Measurements from ENCODE around the gene THSD7B.

Gene THSD7B

DNA sequence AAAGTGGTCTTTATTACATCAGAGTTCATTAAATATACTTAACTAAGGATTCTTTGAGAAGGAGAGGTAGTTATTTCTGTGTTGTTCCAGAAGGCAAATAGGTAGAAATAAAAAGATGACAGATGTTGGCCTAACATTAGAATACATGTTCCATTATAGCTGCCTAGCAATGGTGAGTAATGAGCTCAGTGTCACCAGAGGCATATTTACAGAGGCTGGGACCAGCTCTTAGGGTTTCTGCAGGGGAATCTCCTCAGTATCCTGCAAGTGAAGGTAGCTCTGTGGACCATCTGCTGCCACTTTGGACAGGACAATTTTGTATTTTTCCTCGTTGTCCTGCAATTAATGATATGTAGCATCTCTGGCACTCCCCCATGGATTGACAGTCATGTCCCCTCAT, 416.0 kb downstream of the THSD7B start:
- Mint-ChIP-seq H3K27me3 (no peaks in the 10 kb centered on the region), H3K4me3 (no peak overlapping the region), H3K27ac (no peak overlapping the region), H3K4me1 (no peaks in the 10 kb centered on the region), H3K36me3 (no peaks in the 10 kb centered on the region), H3K9me3 (peaks cover 4 to 9% of the 10 kb centered on the region in 2 donors)
- DNase-seq (no peak), ATAC-seq (replicated peaks) (no peak)

DNA sequence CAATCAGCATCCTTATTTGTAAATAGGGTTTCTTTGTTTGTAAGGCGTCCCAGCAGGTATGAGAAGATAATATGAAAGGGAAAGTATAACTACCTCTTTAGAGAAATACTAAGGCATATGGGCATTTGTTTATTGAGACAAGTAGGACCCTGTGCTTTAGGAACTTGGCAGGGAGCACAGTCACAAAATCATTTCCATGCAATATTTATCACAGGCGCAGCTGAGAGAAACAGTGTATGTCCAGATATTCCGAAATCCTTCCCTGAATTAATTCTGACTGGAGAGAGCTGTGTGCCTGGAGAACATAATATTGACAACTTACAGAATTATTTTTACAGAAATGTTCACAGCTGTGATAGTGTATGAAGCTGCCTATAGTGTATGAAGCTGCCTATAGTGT, 416.7 kb downstream of the THSD7B start:
- H3K4me3 Mint-ChIP-seq = no peak overlapping the region
- H3K36me3 Mint-ChIP-seq = no peaks in the 10 kb centered on the region
- no peak for DNase-seq
- no peaks in the 10 kb centered on the region for H3K27me3 Mint-ChIP-seq
- H3K9me3 Mint-ChIP-seq = peaks cover 5 to 9% of the 10 kb centered on the region in 2 donors
- H3K4me1 Mint-ChIP-seq = no peaks in the 10 kb centered on the region
- no peak for ATAC-seq (replicated peaks)
- no peak overlapping the region for H3K27ac Mint-ChIP-seq

GRCh38 chr2:137183206-137183898, 418.0 kb downstream of the THSD7B start:
- no peaks in the 10 kb centered on the region for H3K27me3 Mint-ChIP-seq
- ATAC-seq (replicated peaks) (no peak), DNase-seq (no peak)
- no peaks in the 10 kb centered on the region for H3K4me1 Mint-ChIP-seq
- H3K9me3 Mint-ChIP-seq = peaks cover 5 to 9% of the 10 kb centered on the region in 2 donors
- no peak overlapping the region for H3K27ac Mint-ChIP-seq
- no peaks in the 10 kb centered on the region for H3K36me3 Mint-ChIP-seq
- no peak overlapping the region for H3K4me3 Mint-ChIP-seq

DNA sequence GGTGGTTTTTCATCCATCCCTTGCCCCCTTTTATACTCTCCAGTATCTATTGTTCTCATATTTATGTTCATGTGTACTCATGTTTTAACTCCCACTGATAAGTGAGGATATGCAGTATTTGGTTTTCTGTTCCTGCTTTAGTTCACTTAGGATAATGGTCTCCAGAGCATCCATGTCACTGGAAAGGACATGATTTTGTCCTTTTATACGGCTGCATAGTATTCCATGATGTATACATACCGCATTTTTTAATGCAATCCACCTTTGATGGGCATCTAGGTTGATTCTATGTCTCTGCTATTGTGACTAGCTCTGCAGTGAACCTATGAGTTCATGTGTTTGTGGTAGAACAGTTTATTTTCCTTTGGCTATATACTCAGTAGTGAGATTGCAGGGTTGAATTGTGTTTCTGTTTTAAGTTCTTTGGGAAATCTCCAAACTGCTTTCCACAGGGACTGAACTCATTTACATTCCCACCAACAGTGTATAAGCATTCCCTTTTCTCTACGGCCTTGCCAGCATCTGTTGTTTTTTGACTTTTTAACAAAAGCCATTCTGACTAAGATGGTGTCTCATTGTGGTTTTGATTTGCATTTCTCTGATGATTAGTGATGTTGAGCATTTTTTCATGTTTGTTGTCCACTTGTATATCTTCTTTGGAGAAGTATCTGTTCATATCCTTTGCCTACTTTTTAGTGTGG, 420.2 kb downstream of the THSD7B start:
- H3K36me3 Mint-ChIP-seq = no peaks in the 10 kb centered on the region
- H3K4me1 Mint-ChIP-seq = no peaks in the 10 kb centered on the region
- no peak overlapping the region for H3K4me3 Mint-ChIP-seq
- no peak overlapping the region for H3K27ac Mint-ChIP-seq
- H3K27me3 Mint-ChIP-seq = no peaks in the 10 kb centered on the region
- peaks cover 5 to 9% of the 10 kb centered on the region in 2 donors for H3K9me3 Mint-ChIP-seq
- no peak for DNase-seq
- ATAC-seq (replicated peaks) = no peak

GRCh38 chr2:137187216-137187615, 421.9 kb downstream of the THSD7B start:
- H3K4me3 Mint-ChIP-seq = no peak overlapping the region
- H3K4me1 Mint-ChIP-seq = no peaks in the 10 kb centered on the region

GRCh38 chr2:137190411-137191195, 425.3 kb downstream of the THSD7B start:
- H3K27me3 Mint-ChIP-seq = no peaks in the 10 kb centered on the region
- H3K36me3 Mint-ChIP-seq = no peaks in the 10 kb centered on the region
- H3K4me3 Mint-ChIP-seq = no peak overlapping the region
- H3K9me3 Mint-ChIP-seq = peaks cover 5% of the 10 kb centered on the region in 2 donors
- ATAC-seq (replicated peaks) (no peak), DNase-seq (no peak)
- no peak overlapping the region for H3K27ac Mint-ChIP-seq
- H3K4me1 Mint-ChIP-seq = no peaks in the 10 kb centered on the region

More at GRCh38 chr2:137187216-137187615, 421.9 kb downstream of the THSD7B start:
- no peak for ATAC-seq (replicated peaks)
- Mint-ChIP-seq H3K36me3 (no peaks in the 10 kb centered on the region), H3K27me3 (no peaks in the 10 kb centered on the region), H3K9me3 (peaks cover 5 to 9% of the 10 kb centered on the region in 2 donors), H3K27ac (no peak overlapping the region)
- no peak for DNase-seq

DNA sequence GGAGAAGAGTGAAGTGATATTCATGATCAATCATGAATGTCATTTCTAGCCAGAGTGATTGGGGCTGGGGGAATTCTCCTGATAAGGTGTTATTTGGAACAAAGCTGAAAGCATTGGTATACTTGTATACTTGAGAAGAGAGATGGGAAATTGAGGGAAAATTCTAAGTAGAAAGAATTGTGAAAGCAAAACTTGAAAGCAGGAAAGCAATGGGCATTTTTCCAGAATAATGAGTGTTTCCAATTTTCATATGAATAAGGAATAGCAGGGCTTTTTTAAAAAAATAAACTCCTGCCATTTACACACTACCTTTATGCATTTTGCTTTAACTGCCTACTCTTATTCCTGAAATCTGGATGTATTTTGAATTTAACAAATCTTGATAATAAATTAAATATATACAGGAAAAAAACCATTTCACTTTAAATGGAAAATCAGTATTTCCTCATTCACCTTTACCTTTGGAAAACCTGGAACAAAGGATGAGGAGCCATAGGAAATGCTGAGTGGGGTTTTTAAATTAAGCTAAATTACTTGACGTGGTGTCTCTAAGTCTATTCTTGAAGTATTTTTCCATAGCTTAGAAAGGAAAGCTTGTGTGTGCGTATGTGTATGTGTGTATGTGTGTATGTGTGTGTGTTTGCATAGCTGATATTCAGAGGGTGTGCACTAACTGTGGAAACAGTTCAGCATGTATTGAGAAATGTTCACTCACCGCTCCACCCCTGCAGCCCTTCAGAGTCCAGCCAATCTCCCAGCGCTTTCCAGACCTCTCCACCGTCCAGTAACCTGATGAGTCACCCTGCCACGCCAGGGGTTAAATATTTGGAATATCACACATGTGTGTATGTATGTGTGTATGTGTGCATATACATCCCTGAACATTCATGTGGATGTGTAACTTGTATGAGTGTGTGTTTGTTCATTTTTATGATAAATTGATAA, 427.3 kb downstream of the THSD7B start:
- H3K4me1 Mint-ChIP-seq = no peaks in the 10 kb centered on the region
- ATAC-seq (replicated peaks) (no peak), DNase-seq (no peak)
- no peaks in the 10 kb centered on the region for H3K36me3 Mint-ChIP-seq
- no peaks in the 10 kb centered on the region for H3K9me3 Mint-ChIP-seq
- no peak overlapping the region for H3K27ac Mint-ChIP-seq
- H3K4me3 Mint-ChIP-seq = no peak overlapping the region
- no peaks in the 10 kb centered on the region for H3K27me3 Mint-ChIP-seq

DNA sequence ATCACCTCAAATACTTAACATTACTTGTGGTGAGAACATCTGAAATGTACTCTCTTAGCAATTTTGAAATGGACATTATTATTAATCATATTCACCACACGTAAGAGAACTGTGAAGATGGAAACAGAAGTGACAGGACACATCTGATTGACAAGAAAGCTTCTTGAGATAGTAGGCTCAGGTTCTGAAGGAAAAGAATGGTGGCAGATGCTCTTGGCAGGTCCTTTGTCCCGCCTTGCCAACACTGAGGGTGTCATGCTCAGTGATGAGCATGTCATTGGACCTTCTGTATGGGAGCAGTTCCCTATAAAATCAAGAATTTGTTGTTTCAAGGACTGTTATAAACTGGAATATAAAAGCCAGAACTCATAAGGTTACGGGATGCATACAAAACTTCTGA, 428.1 kb downstream of the THSD7B start:
- H3K4me1 Mint-ChIP-seq = no peaks in the 10 kb centered on the region
- no peaks in the 10 kb centered on the region for H3K9me3 Mint-ChIP-seq
- no peak overlapping the region for H3K27ac Mint-ChIP-seq
- DNase-seq (no peak), ATAC-seq (replicated peaks) (no peak)
- H3K4me3 Mint-ChIP-seq = no peak overlapping the region
- no peaks in the 10 kb centered on the region for H3K36me3 Mint-ChIP-seq
- no peaks in the 10 kb centered on the region for H3K27me3 Mint-ChIP-seq

DNA sequence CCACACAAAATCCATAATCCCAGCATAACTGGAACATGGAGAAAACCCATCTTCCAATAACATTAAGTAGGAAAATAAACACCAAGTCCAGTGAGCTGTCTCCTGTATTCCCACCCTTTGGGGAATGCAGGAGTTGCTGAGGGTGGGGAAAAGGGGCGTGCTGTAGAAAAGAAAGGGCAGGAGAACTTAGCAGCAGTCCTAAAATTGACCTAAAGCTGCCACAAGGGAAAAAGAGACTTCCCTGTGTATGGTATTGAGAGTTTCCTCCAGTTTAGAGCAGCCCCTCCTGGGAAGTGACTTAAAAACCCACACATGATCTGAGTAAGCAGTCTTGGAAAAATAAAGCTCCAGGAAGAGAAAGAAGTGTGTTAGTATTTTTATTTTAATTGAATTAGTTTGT, 428.8 kb downstream of the THSD7B start:
- H3K4me3 Mint-ChIP-seq = no peak overlapping the region
- H3K27ac Mint-ChIP-seq = no peak overlapping the region
- ATAC-seq (replicated peaks) = no peak
- DNase-seq = no peak
- H3K4me1 Mint-ChIP-seq = no peaks in the 10 kb centered on the region
- H3K9me3 Mint-ChIP-seq = no peaks in the 10 kb centered on the region
- H3K27me3 Mint-ChIP-seq = no peaks in the 10 kb centered on the region
- H3K36me3 Mint-ChIP-seq = no peaks in the 10 kb centered on the region

DNA sequence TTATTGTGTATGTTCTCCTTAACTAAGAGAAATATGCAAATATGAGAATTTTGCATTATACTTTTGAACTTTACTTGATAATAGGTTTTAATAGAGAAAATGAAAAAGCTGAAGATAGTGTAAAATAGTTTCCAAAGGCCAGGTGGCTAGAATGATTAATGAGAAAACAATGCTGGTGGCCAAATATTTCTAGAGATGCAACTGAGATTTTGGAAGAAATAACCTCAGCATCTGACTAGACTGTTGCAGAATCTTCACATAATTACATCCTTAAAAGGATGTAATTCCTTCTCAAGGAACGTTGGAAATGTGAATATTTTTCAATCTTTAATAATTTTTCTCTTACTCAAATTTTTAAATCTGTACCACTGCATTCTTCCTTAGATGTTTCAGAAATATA, 434.4 kb downstream of the THSD7B start:
- Mint-ChIP-seq H3K27ac (no peak overlapping the region), H3K4me3 (no peak overlapping the region), H3K36me3 (no peaks in the 10 kb centered on the region), H3K4me1 (no peaks in the 10 kb centered on the region), H3K9me3 (no peaks in the 10 kb centered on the region), H3K27me3 (no peaks in the 10 kb centered on the region)
- ATAC-seq (replicated peaks) (no peak), DNase-seq (no peak)

DNA sequence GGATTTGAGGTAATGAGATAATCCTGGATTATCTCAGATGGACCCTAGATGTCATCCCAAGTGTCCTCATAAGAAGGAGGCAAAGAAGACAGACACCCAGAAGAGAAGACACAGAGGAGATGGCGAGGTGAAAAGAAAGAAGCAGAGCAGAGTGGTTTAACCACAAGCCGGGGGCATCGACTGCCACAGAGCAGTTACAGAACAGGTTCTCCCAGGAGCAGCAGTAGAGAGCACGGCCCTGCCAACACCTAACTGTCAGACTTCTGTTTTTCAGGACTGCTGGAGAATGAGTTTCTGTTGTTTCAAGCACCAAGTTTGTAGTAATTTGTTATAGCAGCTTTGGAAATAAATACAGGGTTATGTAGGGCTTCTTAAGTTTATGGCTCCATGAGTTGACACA, 437.0 kb downstream of the THSD7B start:
- no peaks in the 10 kb centered on the region for H3K4me1 Mint-ChIP-seq
- no peak overlapping the region for H3K4me3 Mint-ChIP-seq
- no peaks in the 10 kb centered on the region for H3K27me3 Mint-ChIP-seq
- DNase-seq = no peak
- no peak overlapping the region for H3K27ac Mint-ChIP-seq
- no peaks in the 10 kb centered on the region for H3K36me3 Mint-ChIP-seq
- ATAC-seq (replicated peaks) = no peak
- peaks cover 0 to 2% of the 10 kb centered on the region in 2 donors for H3K9me3 Mint-ChIP-seq

DNA sequence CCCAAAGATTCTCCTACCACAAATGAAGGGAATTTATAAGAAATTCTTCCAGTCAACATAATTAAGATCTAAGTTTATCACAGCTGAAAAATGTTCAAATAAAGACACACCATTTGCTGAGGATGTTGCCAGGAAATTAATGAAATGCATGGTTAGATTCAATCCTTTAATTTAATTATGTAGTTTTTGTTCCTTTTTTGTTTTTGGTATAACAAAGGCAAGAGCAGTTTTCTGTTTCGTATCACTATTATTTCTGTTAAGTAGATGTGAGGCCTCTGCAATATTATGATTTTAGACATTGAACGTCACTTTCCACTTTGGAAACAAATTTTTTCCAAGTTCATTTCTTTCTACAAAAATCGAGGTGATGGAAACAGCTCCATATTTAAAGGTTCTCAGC, 440.0 kb downstream of the THSD7B start:
- ATAC-seq (replicated peaks) (no peak), DNase-seq (no peak)
- no peak overlapping the region for H3K27ac Mint-ChIP-seq
- no peaks in the 10 kb centered on the region for H3K36me3 Mint-ChIP-seq
- no peak overlapping the region for H3K4me3 Mint-ChIP-seq
- no peaks in the 10 kb centered on the region for H3K4me1 Mint-ChIP-seq
- H3K27me3 Mint-ChIP-seq = no peaks in the 10 kb centered on the region
- H3K9me3 Mint-ChIP-seq = peaks cover 0 to 2% of the 10 kb centered on the region in 2 donors

DNA sequence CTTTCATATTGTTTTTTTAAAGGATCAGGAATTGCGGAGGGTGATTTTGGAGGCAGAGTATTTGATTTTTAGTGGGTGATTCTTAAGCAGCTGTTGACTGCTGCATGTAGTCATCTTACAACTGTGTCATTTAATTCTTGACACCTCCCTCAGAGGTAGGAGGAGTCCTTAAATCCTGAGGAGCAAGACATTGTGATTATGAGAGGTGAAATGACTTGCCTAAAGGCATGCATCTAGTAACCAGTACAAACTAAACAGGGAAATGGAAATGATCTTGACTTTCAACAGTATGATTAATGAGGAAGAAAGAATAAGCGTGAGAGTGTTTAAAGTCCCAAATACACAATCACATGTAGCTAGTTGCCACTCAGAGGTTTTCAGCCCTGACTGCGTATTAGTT, 440.7 kb downstream of the THSD7B start:
- DNase-seq (no peak), ATAC-seq (replicated peaks) (no peak)
- no peak overlapping the region for H3K27ac Mint-ChIP-seq
- no peaks in the 10 kb centered on the region for H3K36me3 Mint-ChIP-seq
- no peaks in the 10 kb centered on the region for H3K27me3 Mint-ChIP-seq
- no peaks in the 10 kb centered on the region for H3K4me1 Mint-ChIP-seq
- H3K9me3 Mint-ChIP-seq = peaks cover 0 to 2% of the 10 kb centered on the region in 2 donors
- H3K4me3 Mint-ChIP-seq = no peak overlapping the region

DNA sequence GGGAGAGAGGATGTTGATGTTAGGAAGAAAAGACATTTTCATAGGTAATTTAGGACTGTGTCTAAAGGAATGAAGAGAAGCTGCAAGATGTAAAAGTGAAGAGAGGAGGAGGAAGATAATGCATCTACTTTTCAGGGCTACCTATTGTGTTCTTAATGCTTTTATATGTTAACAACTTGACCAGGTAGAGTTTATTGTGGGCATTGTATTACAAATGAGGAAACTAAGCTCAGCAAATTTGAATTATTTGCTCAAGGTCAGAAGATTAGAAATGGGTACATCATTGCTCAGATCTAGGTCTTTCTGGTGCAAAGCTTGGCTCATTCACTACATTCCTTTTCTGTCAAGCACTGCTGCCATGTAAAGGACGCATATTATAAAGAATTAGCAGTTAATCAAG, 441.7 kb downstream of the THSD7B start:
- H3K4me3 Mint-ChIP-seq = no peak overlapping the region
- H3K9me3 Mint-ChIP-seq = peaks cover 0 to 2% of the 10 kb centered on the region in 2 donors
- no peak for ATAC-seq (replicated peaks)

More for the DNA sequence above, 441.7 kb downstream of the THSD7B start:
- no peak overlapping the region for H3K27ac Mint-ChIP-seq
- no peaks in the 10 kb centered on the region for H3K4me1 Mint-ChIP-seq
- DNase-seq = no peak
- H3K36me3 Mint-ChIP-seq = no peaks in the 10 kb centered on the region
- no peaks in the 10 kb centered on the region for H3K27me3 Mint-ChIP-seq
